A673 (cell line): Measurements from ENCODE around the gene PARM1. TPM values are rescaled to one million over a fixed set of nuclear protein-coding genes. Genes with fewer than 3 reads are reported as not detected.

Experiments
- BruUV-seq: library from RNA; stranded (reverse); fragments of 400-500 nt; replicated peaks from 2 replicates; lab custom pipeline; 2021; lab: Mats Ljungman, UMichigan
- CTCF ChIA-PET: fragments of 300-600 bp; sonication (Branson Sonifier 250); formaldehyde crosslinking; loops from one replicate; lab custom pipeline; 2022; ENCODE audit warnings: antibody characterized with exemption; lab: Charles Lee
- POLR2A ChIA-PET: fragments of 300-600 bp; sonication (Branson Sonifier 250); formaldehyde crosslinking; loops from one replicate; lab custom pipeline; 2022; ENCODE audit warnings: antibody characterized with exemption; ENCODE audit not compliant: low non-redundant PET; lab: Charles Lee
- DNase-seq: peaks from one replicate; pipeline ENCODE4 v3.0.0-alpha.2; 2015; ENCODE audit warnings: low spot score
- H3K27ac ChIP-seq: fragments of 200-600 bp; sonication (generic); 2 replicates; pipeline ENCODE4 v1.5.1; 2016; ENCODE audit warnings: mixed run types, low read depth, mild to moderate bottlenecking, mixed read lengths, antibody characterized with exemption, low read length; ENCODE audit not compliant: poor library complexity, severe bottlenecking
- H3K27me3 ChIP-seq: fragments of 200-600 bp; sonication (generic); replicated peaks from 2 replicates; pipeline ENCODE4 v1.6.1; 2017; ENCODE audit warnings: mixed run types, low read depth, mild to moderate bottlenecking, mixed read lengths, antibody characterized with exemption, low read length; ENCODE audit not compliant: insufficient read depth, poor library complexity
- H3K36me3 ChIP-seq: fragments of 200-600 bp; sonication (generic); 2 replicates; pipeline ENCODE4 v1.6.1; 2016; ENCODE audit warnings: mixed run types, mild to moderate bottlenecking, mixed read lengths, antibody characterized with exemption, low read length; ENCODE audit not compliant: insufficient read depth, poor library complexity, severe bottlenecking
- H3K4me1 ChIP-seq: fragments of 200-600 bp; sonication (generic); 2 replicates; pipeline ENCODE4 v1.6.1; 2017; ENCODE audit warnings: mixed run types, mild to moderate bottlenecking, mixed read lengths, antibody characterized with exemption, low read length; ENCODE audit not compliant: insufficient read depth, poor library complexity, severe bottlenecking
- H3K4me3 ChIP-seq: fragments of 200-600 bp; sonication (generic); 2 replicates; pipeline ENCODE4 v1.5.1; 2016; ENCODE audit warnings: low read depth, mixed run types, mild to moderate bottlenecking, mixed read lengths, low read length; ENCODE audit not compliant: poor library complexity, severe bottlenecking
- H3K9me3 ChIP-seq: fragments of 200-600 bp; sonication (generic); 2 replicates; pipeline ENCODE4 v1.6.1; 2016; ENCODE audit warnings: mixed run types, low read depth, mild to moderate bottlenecking, mixed read lengths, antibody characterized with exemption, low read length; ENCODE audit not compliant: poor library complexity, severe bottlenecking
- EZH2 ChIP-seq: fragments of 200-600 bp; sonication (generic); IDR thresholded peaks from 2 replicates; pipeline ENCODE4 v1.6.1; 2017; ENCODE audit warnings: borderline replicate concordance, low read depth, mild to moderate bottlenecking, mixed read lengths, antibody characterized with exemption, low read length; ENCODE audit not compliant: poor library complexity, severe bottlenecking
- intact Hi-C: fragments of 100-400 bp; cut with micrococcal nuclease; formaldehyde crosslinking; loops from one replicate; pipeline ENCODE4 v1.10.0; 2022; ENCODE audit not compliant: unreplicated experiment
- total RNA-seq: library from RNA; stranded (reverse); gene quantifications from 2 replicates; pipeline ENCODE4 v1.2.3, GENCODE V29; 2021
- TF ChIP-seq, protein P1 (sequence below): fragments of 300-800, 200-600 bp; sonication (generic); conservative IDR thresholded peaks from 2 replicates; pipeline ENCODE4 v1.5.1; 2017; ENCODE audit warnings: low read depth, mild to moderate bottlenecking, antibody characterized with exemption, low read length, moderate library complexity, mixed read lengths

The PARM1 gene
- total RNA-seq, 1 experiment from 2014 or later = 12.3 TPM

DNA sequence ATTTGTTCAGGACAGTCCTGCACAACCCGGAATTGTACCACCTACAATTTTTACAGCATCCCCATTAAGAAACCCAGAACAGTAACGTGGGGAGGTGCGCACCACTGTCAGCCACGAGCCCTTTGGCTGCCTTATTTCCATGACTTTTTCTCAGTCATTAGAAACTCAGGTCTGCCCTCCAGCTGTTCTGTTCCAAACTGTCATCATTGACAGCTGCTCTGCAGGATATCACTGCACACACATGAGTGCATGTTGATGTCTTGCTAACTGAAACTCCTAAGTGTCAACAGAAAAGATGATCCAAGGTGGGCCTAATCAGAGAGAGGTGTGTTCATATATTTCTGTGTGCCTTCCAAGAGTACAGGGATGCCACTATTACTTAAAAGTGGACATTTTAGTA lies 123.4 kb downstream of the PARM1 start:
- TF ChIP-seq, protein P1, sequence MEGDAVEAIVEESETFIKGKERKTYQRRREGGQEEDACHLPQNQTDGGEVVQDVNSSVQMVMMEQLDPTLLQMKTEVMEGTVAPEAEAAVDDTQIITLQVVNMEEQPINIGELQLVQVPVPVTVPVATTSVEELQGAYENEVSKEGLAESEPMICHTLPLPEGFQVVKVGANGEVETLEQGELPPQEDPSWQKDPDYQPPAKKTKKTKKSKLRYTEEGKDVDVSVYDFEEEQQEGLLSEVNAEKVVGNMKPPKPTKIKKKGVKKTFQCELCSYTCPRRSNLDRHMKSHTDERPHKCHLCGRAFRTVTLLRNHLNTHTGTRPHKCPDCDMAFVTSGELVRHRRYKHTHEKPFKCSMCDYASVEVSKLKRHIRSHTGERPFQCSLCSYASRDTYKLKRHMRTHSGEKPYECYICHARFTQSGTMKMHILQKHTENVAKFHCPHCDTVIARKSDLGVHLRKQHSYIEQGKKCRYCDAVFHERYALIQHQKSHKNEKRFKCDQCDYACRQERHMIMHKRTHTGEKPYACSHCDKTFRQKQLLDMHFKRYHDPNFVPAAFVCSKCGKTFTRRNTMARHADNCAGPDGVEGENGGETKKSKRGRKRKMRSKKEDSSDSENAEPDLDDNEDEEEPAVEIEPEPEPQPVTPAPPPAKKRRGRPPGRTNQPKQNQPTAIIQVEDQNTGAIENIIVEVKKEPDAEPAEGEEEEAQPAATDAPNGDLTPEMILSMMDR = no peak
- no peak for TF ChIP-seq EZH2
- no peak overlapping the region for H3K27ac ChIP-seq
- ChIA-PET CTCF (no interaction called here), POLR2A (no interaction called here)
- H3K9me3 ChIP-seq = no peaks in the 10 kb centered on the region
- no peak overlapping the region for H3K4me3 ChIP-seq
- no peaks in the 10 kb centered on the region for H3K4me1 ChIP-seq
- no peaks in the 10 kb centered on the region for H3K27me3 ChIP-seq
- no TSS peak for BruUV-seq
- DNase-seq = no peak
- no peaks in the 10 kb centered on the region for H3K36me3 ChIP-seq
- intact Hi-C loops = no loop called here

DNA sequence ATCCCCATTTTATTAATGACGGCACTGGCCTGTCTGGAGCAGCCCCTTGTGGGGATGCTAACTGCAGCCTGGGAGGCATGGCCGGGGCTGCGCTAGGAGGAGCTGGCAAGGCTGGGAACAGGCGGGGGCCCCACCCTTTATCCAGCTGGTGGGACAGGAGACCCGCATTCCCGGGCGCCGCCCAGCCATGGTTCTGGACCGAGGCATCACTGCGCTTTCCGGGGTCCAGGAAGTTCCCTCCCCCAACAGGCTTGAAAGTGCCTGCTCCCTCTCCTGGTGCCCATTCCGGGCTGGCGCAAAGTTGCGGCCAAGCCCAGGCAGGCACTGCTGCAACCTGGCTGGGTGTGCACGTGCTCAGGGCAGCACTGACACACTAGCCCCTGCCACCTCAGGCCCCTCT lies 124.5 kb downstream of the PARM1 start:
- DNase-seq = no peak
- Histone ChIP-seq H3K4me3 (no peak overlapping the region), H3K27ac (no peak overlapping the region), H3K36me3 (no peaks in the 10 kb centered on the region), H3K27me3 (no peaks in the 10 kb centered on the region), H3K4me1 (no peaks in the 10 kb centered on the region), H3K9me3 (no peaks in the 10 kb centered on the region)
- BruUV-seq = no TSS peak
- POLR2A ChIA-PET = no interaction called here
- TF ChIP-seq, protein P1 = no peak
- TF ChIP-seq EZH2 = no peak
- intact Hi-C loops = no loop called here
- CTCF ChIA-PET = no interaction called here

DNA sequence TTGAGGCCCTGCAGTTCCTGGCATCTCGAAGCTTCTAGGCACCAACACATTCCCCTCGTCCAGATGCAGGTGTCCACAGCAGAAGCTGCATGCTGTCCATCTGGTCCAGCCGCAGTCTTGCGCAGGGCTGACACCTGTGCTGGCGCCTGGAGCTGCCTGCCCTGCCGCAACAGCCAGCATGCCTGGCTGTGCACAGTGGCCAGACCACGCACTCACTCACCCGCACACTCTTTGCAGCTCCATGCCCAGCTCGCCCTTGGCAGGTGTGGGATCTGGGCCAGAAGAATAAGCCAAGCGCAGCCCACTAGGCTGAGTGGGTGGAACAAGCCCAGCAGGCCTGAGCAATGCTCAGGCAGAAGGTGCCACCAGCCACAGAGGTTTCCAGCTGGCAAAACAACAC lies 125.6 kb downstream of the PARM1 start:
- no TSS peak for BruUV-seq
- no peak overlapping the region for H3K27ac ChIP-seq
- ChIA-PET CTCF (no interaction called here), POLR2A (no interaction called here)
- H3K4me1 ChIP-seq = no peaks in the 10 kb centered on the region
- H3K4me3 ChIP-seq = no peak overlapping the region
- TF ChIP-seq EZH2 = no peak
- TF ChIP-seq, protein P1 = no peak
- H3K9me3 ChIP-seq = no peaks in the 10 kb centered on the region
- intact Hi-C loops = no loop called here
- no peak for DNase-seq
- no peaks in the 10 kb centered on the region for H3K36me3 ChIP-seq
- H3K27me3 ChIP-seq = no peaks in the 10 kb centered on the region
